ENCODE results near the gene PDPR. TPM values are rescaled to one million over a fixed set of nuclear protein-coding genes. Genes with fewer than 3 reads are reported as not detected.

PDPR gene
- total and polyA plus RNA-seq, 2 experiments from 2014 or later = 8.3 to 38.2 TPM

DNA sequence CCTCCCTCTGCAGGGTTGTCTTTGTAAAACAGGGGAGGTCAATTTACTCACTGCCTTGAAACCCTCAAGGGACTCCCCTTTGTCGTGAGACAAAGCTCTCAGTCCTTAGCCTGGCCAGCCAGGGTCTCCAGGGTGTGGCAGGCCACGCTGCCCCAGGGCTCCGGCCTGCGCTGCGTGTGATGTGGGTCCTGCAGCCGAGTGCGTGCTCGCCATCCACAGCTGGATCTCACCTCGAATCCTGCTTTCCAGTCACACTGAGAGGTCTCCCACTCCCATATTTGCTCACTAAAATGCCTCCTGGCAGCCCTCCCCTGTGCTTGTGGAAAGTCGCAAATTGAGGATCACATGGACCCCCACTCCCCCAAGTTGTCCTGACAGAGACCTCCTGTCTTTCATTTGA, 49.5 kb downstream of the PDPR start:
- Mint-ChIP-seq H3K27ac (peak overlapping the region; percentile 50; the same call in 1 of the 2 replicates), H3K27me3 (ENCODE audit: insufficient read depth, low read depth, poor library complexity) (peaks cover 3% of the 10 kb centered on the region)

More for the DNA sequence above, 49.5 kb downstream of the PDPR start:
- Histone ChIP-seq H3K36me3 (ENCODE audit: insufficient read depth) (peaks cover 11% of the 10 kb centered on the region; the same call in 1 of the 2 replicates), H3K4me2 (no peak overlapping the region), H4K20me1 (replicated peaks; ENCODE audit: insufficient read depth) (peaks cover 19% of the 10 kb centered on the region), H3F3A (replicated peaks; ENCODE audit: low read depth) (0 out of 2 replicates have a peak, but pooled peaks cover 14% of the 10 kb centered on the region), H3K4me1 (ENCODE audit: insufficient read depth) (no peaks in the 10 kb centered on the region), H3K27me3 (ENCODE audit: insufficient read depth) (no peaks in the 10 kb centered on the region), H3K79me2 (replicated peaks; ENCODE audit: insufficient read depth) (no peaks in the 10 kb centered on the region), H2AFZ (no peak overlapping the region), H3K9me2 (ENCODE audit: insufficient read depth) (no peaks in the 10 kb centered on the region), H3K4me3 (no peak overlapping the region), H3K27ac (ENCODE audit: low read depth) (no peak overlapping the region)
- peaks cover 4% of the 10 kb centered on the region; the same call in 2 of the 3 replicates for H3K4me1 Mint-ChIP-seq
- H3K4me3 Mint-ChIP-seq = no peak overlapping the region
- DNase-seq (ENCODE audit: low spot score) (no peak), ATAC-seq (peak; percentile 22)
- TF ChIP-seq, protein P1, sequence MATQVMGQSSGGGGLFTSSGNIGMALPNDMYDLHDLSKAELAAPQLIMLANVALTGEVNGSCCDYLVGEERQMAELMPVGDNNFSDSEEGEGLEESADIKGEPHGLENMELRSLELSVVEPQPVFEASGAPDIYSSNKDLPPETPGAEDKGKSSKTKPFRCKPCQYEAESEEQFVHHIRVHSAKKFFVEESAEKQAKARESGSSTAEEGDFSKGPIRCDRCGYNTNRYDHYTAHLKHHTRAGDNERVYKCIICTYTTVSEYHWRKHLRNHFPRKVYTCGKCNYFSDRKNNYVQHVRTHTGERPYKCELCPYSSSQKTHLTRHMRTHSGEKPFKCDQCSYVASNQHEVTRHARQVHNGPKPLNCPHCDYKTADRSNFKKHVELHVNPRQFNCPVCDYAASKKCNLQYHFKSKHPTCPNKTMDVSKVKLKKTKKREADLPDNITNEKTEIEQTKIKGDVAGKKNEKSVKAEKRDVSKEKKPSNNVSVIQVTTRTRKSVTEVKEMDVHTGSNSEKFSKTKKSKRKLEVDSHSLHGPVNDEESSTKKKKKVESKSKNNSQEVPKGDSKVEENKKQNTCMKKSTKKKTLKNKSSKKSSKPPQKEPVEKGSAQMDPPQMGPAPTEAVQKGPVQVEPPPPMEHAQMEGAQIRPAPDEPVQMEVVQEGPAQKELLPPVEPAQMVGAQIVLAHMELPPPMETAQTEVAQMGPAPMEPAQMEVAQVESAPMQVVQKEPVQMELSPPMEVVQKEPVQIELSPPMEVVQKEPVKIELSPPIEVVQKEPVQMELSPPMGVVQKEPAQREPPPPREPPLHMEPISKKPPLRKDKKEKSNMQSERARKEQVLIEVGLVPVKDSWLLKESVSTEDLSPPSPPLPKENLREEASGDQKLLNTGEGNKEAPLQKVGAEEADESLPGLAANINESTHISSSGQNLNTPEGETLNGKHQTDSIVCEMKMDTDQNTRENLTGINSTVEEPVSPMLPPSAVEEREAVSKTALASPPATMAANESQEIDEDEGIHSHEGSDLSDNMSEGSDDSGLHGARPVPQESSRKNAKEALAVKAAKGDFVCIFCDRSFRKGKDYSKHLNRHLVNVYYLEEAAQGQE (IDR thresholded peaks at IDR 0.05; ENCODE audit: unreplicated experiment) = no peak
- TF ChIP-seq POLR2AphosphoS5 (IDR thresholded peaks at IDR 0.05; ENCODE audit: low read depth) (no peak), ZNF331 (CRISPR knock-in tag; IDR thresholded peaks at IDR 0.05; ENCODE audit: low read depth) (no peak), NANOG (IDR thresholded peaks at IDR 0.05; ENCODE audit: borderline replicate concordance) (no peak), EZH2 (IDR thresholded peaks at IDR 0.05; ENCODE audit: low read depth, unreplicated experiment) (no peak), JUNB (IDR thresholded peaks at IDR 0.05; ENCODE audit: unreplicated experiment) (no peak), ZNF114 (CRISPR knock-in tag; IDR thresholded peaks at IDR 0.05) (no peak), EZH2phosphoT487 (IDR thresholded peaks at IDR 0.05; ENCODE audit: unreplicated experiment) (no peak), CREB1 (CRISPR knock-in tag; IDR thresholded peaks at IDR 0.05; ENCODE audit: low read depth) (no peak), STAT1 (IDR thresholded peaks at IDR 0.05; ENCODE audit: unreplicated experiment) (no peak)
- TF ChIP-seq, protein P2, sequence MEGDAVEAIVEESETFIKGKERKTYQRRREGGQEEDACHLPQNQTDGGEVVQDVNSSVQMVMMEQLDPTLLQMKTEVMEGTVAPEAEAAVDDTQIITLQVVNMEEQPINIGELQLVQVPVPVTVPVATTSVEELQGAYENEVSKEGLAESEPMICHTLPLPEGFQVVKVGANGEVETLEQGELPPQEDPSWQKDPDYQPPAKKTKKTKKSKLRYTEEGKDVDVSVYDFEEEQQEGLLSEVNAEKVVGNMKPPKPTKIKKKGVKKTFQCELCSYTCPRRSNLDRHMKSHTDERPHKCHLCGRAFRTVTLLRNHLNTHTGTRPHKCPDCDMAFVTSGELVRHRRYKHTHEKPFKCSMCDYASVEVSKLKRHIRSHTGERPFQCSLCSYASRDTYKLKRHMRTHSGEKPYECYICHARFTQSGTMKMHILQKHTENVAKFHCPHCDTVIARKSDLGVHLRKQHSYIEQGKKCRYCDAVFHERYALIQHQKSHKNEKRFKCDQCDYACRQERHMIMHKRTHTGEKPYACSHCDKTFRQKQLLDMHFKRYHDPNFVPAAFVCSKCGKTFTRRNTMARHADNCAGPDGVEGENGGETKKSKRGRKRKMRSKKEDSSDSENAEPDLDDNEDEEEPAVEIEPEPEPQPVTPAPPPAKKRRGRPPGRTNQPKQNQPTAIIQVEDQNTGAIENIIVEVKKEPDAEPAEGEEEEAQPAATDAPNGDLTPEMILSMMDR (conservative IDR thresholded peaks at IDR 0.05; ENCODE audit: low read depth in 2 of 2) = no peak
- TF ChIP-seq, protein P3, sequence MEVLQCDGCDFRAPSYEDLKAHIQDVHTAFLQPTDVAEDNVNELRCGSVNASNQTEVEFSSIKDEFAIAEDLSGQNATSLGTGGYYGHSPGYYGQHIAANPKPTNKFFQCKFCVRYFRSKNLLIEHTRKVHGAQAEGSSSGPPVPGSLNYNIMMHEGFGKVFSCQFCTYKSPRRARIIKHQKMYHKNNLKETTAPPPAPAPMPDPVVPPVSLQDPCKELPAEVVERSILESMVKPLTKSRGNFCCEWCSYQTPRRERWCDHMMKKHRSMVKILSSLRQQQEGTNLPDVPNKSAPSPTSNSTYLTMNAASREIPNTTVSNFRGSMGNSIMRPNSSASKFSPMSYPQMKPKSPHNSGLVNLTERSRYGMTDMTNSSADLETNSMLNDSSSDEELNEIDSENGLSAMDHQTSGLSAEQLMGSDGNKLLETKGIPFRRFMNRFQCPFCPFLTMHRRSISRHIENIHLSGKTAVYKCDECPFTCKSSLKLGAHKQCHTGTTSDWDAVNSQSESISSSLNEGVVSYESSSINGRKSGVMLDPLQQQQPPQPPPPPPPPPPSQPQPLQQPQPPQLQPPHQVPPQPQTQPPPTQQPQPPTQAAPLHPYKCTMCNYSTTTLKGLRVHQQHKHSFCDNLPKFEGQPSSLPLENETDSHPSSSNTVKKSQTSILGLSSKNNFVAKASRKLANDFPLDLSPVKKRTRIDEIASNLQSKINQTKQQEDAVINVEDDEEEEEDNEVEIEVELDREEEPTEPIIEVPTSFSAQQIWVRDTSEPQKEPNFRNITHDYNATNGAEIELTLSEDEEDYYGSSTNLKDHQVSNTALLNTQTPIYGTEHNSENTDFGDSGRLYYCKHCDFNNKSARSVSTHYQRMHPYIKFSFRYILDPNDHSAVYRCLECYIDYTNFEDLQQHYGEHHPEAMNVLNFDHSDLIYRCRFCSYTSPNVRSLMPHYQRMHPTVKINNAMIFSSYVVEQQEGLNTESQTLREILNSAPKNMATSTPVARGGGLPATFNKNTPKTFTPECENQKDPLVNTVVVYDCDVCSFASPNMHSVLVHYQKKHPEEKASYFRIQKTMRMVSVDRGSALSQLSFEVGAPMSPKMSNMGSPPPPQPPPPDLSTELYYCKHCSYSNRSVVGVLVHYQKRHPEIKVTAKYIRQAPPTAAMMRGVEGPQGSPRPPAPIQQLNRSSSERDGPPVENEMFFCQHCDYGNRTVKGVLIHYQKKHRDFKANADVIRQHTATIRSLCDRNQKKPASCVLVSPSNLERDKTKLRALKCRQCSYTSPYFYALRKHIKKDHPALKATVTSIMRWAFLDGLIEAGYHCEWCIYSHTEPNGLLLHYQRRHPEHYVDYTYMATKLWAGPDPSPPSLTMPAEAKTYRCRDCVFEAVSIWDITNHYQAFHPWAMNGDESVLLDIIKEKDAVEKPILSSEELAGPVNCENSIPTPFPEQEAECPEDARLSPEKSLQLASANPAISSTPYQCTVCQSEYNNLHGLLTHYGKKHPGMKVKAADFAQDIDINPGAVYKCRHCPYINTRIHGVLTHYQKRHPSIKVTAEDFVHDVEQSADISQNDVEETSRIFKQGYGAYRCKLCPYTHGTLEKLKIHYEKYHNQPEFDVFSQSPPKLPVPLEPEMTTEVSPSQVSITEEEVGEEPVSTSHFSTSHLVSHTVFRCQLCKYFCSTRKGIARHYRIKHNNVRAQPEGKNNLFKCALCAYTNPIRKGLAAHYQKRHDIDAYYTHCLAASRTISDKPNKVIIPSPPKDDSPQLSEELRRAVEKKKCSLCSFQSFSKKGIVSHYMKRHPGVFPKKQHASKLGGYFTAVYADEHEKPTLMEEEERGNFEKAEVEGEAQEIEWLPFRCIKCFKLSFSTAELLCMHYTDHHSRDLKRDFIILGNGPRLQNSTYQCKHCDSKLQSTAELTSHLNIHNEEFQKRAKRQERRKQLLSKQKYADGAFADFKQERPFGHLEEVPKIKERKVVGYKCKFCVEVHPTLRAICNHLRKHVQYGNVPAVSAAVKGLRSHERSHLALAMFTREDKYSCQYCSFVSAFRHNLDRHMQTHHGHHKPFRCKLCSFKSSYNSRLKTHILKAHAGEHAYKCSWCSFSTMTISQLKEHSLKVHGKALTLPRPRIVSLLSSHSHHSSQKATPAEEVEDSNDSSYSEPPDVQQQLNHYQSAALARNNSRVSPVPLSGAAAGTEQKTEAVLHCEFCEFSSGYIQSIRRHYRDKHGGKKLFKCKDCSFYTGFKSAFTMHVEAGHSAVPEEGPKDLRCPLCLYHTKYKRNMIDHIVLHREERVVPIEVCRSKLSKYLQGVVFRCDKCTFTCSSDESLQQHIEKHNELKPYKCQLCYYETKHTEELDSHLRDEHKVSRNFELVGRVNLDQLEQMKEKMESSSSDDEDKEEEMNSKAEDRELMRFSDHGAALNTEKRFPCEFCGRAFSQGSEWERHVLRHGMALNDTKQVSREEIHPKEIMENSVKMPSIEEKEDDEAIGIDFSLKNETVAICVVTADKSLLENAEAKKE (CRISPR knock-in tag; IDR thresholded peaks at IDR 0.05) = no peak
- TF ChIP-seq, protein P4, sequence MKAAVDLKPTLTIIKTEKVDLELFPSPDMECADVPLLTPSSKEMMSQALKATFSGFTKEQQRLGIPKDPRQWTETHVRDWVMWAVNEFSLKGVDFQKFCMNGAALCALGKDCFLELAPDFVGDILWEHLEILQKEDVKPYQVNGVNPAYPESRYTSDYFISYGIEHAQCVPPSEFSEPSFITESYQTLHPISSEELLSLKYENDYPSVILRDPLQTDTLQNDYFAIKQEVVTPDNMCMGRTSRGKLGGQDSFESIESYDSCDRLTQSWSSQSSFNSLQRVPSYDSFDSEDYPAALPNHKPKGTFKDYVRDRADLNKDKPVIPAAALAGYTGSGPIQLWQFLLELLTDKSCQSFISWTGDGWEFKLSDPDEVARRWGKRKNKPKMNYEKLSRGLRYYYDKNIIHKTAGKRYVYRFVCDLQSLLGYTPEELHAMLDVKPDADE (IDR thresholded peaks at IDR 0.05) = no peak
- no peaks in the 10 kb centered on the region for H3K9me3 Mint-ChIP-seq
- peaks cover 7% of the 10 kb centered on the region; the same call in 2 of the 3 replicates for H3K36me3 Mint-ChIP-seq (ENCODE audit: low read depth)
